NCI-H146 (cell line): ENCODE results near the gene DRC3.
A peak's percentile ranks its signal among the peaks of the same experiment; 100 is the strongest.
"Not testable (repeated sequence)": the region's sequence is repeated elsewhere in the genome, so short reads cannot be mapped to it uniquely, and the experiment has no call there.

Experiments used
- DNase-seq: peaks from one replicate; lab custom pipeline; 2025; lab: John Stamatoyannopoulos, UW

Gene DRC3

DNA sequence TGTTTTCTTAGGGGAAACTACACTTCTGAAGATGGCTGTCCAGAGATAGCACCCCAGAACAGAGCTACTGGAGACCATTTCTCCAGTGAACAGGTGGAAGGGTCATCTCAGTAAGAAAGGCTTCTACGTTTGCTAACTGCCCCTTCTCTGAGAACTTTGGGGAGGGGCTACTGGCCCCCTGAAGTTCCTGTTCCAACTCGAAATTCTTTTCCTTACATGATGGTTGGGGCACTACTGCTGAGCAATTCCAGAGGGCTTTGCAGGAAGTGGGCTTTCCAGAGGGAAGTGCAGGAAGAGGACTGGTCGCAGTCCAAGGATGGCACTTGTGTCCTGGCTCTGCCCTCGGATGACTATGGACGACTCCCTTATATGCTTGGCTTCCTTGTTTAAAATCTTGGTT is 31.6 kb upstream of the DRC3 start:
- no peak for DNase-seq

- no peak for DNase-seq
Observed at GRCh38 chr17:17942846-17943245, 29.8 kb upstream of the DRC3 start.

DNA sequence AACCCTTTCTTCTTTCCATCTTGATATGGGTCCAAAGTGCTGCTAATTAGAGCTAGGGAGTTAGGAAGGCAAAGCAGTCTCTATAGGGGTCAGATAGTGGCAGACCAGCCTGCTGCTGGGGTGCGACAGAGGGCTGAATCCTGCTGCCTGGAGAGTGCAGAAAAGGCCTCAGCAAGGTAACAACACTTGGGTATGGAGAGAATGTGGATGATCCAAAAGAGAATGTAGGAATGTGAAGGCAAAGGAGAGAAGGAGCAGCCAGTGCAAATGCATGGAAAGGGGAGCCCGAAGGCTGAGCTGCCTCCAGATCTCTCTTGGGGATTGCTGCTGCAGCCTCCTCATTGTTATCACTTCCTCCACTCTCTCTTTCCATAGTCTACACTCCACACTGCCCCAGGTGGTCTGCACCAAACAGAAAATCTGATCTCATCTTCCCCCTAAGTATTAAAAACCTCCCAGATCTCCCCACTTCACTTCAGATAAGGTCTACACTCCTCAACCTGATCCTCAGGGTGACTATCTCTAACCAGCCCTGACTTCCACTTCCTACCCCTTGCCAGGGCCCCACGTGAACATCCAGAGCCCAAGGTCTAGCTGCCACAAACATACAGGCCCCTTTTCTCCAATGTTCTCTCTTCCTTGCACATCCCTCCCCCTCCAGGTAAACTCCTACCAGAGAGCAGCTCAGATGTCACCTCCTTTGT is 29.2 kb upstream of the DRC3 start:
- DNase-seq = no peak

DNA sequence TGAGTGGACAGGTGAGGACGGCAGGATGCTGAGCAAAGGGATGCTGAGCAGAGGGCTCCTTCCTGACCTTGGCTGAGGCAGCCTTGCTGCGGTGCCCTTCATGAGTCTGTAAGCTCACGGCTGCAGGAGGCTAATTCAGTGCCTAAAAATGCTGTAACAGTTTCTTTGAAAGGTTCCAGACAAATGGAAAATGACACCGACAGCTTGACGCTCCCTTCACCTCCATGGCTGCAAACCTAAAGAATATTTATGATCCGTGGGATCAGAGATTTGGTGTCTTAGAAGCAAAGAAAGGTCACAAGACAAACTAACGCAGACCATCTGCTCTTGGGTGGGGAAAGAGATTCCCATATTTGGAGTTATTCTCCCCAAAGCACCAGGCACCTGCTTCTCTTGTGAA is 28.4 kb upstream of the DRC3 start:
- DNase-seq = peak; percentile 54

- no peak for DNase-seq
Observed at GRCh38 chr17:17944743-17945142, 27.9 kb upstream of the DRC3 start.

DNA sequence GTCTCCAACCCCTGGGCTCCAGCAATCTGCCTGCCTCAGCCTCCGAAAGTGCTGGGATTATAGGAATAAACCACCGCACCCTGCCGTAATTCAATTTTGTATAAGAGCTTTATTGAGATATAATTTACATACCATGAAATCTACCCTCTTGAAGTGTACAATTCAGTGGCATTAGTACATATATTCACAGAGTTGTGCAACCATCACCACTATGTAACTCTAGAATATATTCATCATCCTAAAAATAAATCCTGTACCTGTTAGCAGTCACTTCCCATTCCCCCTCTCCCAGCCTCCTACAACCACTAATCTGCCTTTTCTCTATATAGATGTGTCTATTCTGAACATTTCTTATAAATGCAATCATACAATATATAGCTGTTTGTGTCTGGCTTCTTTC is 26.6 kb upstream of the DRC3 start:
- no peak for DNase-seq

DNA sequence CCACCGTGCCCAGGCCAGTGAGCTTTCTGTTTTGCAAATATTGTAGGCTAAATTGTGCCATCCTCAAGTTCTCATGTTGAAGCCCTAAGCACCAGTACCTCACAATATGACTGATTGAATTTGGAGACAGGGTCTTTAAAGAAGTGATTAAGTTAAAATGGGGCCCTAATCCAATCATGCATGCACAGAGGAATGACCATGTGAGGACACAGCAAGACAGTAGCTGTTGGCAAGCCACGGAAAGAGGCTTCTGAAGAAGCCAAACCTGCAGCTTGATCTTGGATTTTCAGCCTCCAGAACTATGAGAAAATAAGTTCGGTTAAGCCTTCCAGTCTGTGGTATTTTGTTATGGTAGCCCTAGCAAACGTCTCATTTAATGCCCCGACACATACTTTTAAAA is 25.4 kb upstream of the DRC3 start:
- no peak for DNase-seq

- DNase-seq = no peak
Observed at GRCh38 chr17:17947966-17948365, 24.7 kb upstream of the DRC3 start.

DNA sequence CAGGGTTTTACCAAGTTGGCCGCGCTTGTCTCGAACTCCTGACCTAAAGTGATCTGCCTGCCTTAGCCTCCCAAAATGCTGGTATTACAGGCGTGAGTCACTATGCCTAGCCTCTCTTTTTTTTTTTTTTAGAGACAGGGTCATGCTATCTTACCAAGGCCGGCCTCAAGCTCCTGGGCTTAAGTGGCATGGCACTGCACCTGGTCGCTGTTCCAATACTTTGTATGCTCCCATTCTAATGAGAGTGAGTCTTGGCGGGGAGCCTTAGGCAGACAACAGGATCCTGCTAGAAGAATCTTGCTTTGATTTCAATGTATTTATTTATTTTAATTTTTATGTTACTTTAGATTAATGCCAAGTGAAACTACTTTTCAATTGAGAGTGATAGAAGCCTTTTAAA is 22.3 kb upstream of the DRC3 start:
- no peak for DNase-seq

DNA sequence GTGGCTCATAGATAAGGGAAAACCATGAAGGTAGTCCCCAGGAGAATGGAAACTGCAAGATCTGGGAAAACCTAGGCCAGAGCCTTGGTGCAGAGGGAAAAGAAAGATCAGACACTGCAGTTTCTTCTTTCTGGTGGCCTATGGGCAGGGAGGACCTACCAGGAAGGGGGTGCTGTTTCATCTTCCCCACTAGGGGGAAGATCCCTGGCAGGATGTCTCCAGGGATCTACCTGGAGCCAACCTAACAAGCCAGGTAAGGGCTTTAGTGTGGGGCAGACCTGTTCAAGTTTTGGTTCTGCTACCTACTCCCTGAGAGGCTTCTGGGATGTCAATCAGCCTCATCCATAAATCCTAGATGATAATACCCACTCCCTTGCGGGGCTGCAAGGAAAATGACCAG is 21.9 kb upstream of the DRC3 start:
- DNase-seq = no peak

GRCh38 chr17:17951524-17951923 is 21.1 kb upstream of the DRC3 start:
- no peak for DNase-seq

GRCh38 chr17:17952691-17953090 is 20.0 kb upstream of the DRC3 start:
- no peak for DNase-seq

DNA sequence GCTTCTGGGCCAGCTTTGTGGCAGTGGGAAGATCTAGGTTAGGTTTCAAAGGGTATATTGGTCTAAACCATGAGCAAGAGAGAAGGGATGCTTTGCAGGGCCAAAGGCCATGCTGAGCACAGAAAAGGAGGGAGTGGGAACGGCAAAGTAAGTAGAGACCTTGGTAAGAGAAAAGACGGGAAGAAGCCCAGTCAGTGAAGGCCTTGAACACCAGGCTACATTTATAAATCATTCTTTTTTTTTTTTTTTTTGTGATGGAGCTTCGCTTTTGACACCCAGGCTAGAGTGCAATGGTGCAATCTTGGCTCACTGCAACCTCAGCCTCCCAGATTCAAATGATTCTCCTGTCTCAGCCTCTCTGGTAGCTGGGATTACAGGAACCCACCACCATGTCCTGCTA is 18.6 kb upstream of the DRC3 start:
- no peak for DNase-seq

DNA sequence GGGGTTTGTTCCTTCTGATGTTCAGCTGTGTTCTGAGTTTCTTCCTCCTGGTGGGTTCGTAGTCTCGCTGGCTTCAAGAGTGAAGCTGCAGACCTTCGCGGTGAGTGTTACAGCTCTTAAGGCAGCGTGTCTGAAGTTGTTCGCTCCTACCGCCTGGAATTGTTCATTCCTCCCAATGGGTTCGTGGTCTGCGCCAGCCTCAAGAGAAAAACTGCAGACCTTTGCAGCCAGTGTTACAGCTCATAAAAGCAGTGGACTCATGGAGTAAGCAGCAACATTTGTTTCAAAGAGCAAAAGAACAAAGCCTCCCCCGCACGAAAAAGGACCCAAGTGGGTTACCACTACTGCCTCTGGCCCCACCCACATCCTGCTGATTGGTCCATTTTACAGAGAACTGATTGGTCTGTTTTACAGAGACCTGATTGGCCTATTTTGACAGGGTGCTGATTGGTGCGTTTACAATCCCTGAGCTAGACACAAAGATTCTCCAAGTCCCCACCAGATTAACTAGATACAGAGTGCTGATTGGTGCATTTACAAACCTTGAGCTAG is 16.8 kb upstream of the DRC3 start:
- not testable (repeated sequence) for DNase-seq

GRCh38 chr17:17957584-17957916 is 15.1 kb upstream of the DRC3 start:
- no peak for DNase-seq

- DNase-seq = no peak
Observed at GRCh38 chr17:17958982-17959381, 13.7 kb upstream of the DRC3 start.

DNA sequence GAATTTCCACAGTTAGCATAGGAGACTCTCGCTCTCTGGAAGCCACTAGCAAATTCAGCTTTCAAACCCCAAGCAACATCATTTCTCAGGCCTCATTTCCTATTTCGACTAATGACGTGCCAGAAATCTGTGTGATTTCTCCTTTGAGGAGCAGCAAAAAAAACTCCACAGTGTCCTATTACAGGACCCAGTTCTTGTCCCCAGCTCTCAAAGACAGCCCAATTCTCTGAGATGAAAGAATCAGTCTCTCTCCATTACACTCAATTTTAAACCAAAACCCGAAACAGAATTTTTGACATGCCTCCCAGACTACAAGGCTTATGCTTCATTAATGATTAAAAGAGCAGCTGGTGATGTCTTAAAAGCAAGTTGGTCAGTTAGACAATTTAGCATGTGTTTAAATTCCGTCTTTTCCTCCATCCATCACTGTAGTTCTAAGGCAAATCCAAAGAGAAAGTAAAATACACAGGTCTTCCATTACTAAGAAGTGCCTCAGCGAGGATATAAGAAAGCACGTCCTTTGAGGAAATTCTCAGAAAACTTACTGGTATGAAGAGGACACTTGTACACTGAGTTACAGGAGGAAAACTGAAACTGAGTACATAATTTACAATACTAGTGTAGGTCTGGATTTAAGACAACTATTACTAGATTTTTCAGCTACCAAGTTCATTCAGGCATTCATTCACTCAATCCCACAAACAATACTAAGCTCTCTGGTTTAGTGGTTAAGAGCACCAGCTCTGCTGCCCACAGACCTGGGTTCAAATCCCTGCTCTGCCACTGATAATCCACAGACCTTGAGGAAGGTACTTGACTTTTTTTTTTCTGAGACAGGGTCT is 12.9 kb upstream of the DRC3 start:
- DNase-seq = no peak

DNA sequence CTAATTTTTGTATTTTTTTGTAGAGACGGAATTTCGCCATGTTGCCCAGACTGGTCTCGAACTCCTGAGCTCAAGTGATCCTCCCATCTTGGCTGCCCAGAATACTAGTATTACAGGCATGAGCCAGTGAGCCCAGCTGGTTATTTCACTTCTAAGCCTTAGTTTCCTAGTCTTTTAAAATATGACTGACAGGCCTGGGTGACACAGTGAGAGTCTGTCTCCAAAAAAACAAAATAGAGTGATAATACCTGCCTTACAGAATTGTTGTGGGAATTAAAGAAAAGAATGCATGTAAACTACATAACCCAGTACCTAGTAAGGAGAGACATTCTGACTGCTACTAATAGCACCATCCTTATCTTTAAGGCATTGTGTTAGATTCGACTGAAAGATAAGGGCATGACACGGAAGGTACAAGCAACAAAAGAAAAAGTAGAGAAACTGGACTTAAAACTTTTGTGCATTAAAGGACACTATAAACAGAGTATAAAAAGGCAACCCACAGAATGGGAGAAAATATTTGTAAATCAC is 12.1 kb upstream of the DRC3 start:
- DNase-seq = no peak

DNA sequence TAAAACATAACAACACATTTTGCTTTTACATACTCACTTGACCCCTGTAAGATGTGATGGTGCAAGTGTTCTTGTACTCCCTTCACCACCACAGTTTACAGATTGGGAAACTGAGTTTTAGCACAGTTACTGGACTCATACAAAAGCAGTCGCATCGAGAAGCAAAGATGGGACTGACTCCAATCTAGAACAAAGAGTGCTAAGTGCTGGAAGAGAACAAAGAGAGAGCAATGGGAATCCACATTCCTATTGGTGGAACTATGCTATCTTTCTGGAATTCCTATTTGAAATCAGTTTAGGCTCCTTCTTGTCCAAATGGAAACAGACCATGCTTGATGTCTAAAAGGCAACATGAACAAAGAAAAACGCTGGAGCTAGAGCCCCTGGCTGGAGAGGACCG is 9.6 kb upstream of the DRC3 start:
- no peak for DNase-seq

- no peak for DNase-seq
Observed at GRCh38 chr17:17963694-17964436, 8.8 kb upstream of the DRC3 start.

DNA sequence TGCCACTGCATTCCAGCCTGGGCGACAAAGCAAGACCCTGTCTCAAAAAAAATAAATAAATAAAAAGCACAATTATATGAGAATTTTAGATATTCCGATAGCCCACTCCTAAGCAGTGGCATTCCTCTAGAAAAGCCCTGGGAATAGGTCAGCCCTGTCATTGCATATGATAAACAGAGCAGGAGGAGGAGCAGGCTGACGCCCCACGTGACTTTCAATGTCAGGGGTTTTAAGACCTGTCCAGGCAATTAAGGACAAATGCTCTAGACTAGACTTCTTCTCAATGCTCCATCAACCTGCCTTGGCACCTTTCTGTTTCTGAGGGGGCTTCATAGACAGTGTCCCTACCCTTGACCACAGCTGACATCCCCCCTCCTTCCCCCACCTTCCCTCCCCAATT is 8.0 kb upstream of the DRC3 start:
- no peak for DNase-seq

DNA sequence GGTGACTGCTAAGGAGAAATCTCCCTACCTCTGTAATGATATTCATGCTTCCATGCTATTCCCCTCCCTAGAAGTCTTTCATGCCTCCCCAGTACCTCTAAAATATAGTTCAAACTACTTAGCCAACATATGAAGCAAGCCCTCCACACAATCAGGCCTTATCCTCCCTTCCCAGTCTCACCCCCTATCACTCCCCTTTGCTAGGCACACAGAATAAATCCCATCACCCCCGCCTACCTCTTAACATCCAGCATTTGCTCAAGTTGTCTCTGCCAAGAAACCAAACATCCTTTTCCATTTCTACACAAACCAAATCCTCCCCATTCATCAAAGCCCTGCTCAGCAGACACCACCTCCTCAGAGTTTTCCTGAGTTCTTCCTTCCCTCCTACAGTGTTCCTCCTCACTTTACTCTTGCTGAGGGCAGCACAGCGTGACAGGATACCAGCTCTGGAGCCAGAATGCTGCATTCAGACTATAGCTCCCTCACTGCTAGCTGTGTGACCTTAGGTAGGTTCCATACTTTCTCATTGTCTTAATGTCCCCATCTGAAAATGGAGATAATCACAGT is 7.4 kb upstream of the DRC3 start:
- no peak for DNase-seq
